Fibroblast of the aortic adventitia (primary cell): Measurements from ENCODE around the gene TLR9. TPM values are rescaled to one million over a fixed set of nuclear protein-coding genes. Genes with fewer than 3 reads are reported as not detected.

Source experiments
- DNase-seq: peaks from one replicate; pipeline ENCODE4 v3.0.0-alpha.2; 2010; ENCODE audit warnings: low read depth
- H3K4me3 ChIP-seq: 2 replicates; pipeline ENCODE4 v1.5.1; 2011; ENCODE audit warnings: low read depth, mild to moderate bottlenecking, control low read depth, low read length, moderate library complexity
- CTCF ChIP-seq: IDR thresholded peaks from 2 replicates; pipeline ENCODE4 v1.5.1; 2011; ENCODE audit warnings: mild to moderate bottlenecking, low read length, control low read depth, inconsistent platforms; ENCODE audit not compliant: insufficient read depth
- total RNA-seq: library from RNA; depleted of rRNA; stranded (reverse); fragments of >200 nt; gene quantifications from 2 replicates; pipeline ENCODE4 v1.2.3, GENCODE V29; 2012; ENCODE audit warnings: low replicate concordance

Gene TLR9
- total RNA-seq, 1 donor, result not detected

GRCh38 chr3:52265387-52265786, 39.9 kb upstream of the TLR9 start:
- TF ChIP-seq CTCF, result no peak
- H3K4me3 ChIP-seq, result no peak overlapping the region
- no peak for DNase-seq

- no peak for DNase-seq
- TF ChIP-seq CTCF, result no peak
- no peak overlapping the region for H3K4me3 ChIP-seq
Measured at GRCh38 chr3:52262447-52262846, 37.0 kb upstream of the TLR9 start.

- H3K4me3 ChIP-seq, result no peak overlapping the region
- no peak for DNase-seq
- TF ChIP-seq CTCF, result no peak
Measured at GRCh38 chr3:52259448-52259847, 34.0 kb upstream of the TLR9 start.

GRCh38 chr3:52259035-52259434, 33.6 kb upstream of the TLR9 start:
- no peak overlapping the region for H3K4me3 ChIP-seq
- peak; percentile 82 for DNase-seq
- no peak for TF ChIP-seq CTCF

GRCh38 chr3:52257911-52258310, 32.5 kb upstream of the TLR9 start:
- DNase-seq, result peak; percentile 83
- no peak for TF ChIP-seq CTCF

GRCh38 chr3:52256622-52257021, 31.2 kb upstream of the TLR9 start:
- no peak overlapping the region for H3K4me3 ChIP-seq
- no peak for DNase-seq
- no peak for TF ChIP-seq CTCF

More at GRCh38 chr3:52257911-52258310, 32.5 kb upstream of the TLR9 start:
- H3K4me3 ChIP-seq, result no peak overlapping the region

- TF ChIP-seq CTCF, result no peak
- H3K4me3 ChIP-seq, result no peak overlapping the region
- no peak for DNase-seq
Measured at GRCh38 chr3:52256159-52256558, 30.7 kb upstream of the TLR9 start.
